WTC11 (cell line): ENCODE measurements around the gene PLCZ1.

ENCODE experiments used
- CTCF ChIP-seq: fragments of 200-600 bp; IDR thresholded peaks from 2 replicates; pipeline ENCODE4 v1.8.0; 2022; ENCODE audit warnings: antibody characterized with exemption
- ETV6 ChIP-seq: sonication (generic); formaldehyde crosslinking; IDR thresholded peaks from 2 replicates; pipeline ENCODE4 v1.8.1; 2022; ENCODE audit warnings: mild to moderate bottlenecking, missing genetic modification reagents
- FOXJ3 ChIP-seq: sonication (generic); formaldehyde crosslinking; IDR thresholded peaks from 2 replicates; pipeline ENCODE4 v1.9.0; 2021; ENCODE audit warnings: missing genetic modification reagents, mild to moderate bottlenecking, borderline replicate concordance
- IRF2 ChIP-seq: sonication (generic); formaldehyde crosslinking; IDR thresholded peaks from 2 replicates; pipeline ENCODE4 v1.8.0; 2022; ENCODE audit warnings: low read depth, missing genetic modification reagents, borderline replicate concordance
- MXD4 ChIP-seq: fragments of 250-450 bp; sonication (Bioruptor Pico); IDR thresholded peaks from 2 replicates; pipeline ENCODE4 v1.8.0; 2021; ENCODE audit warnings: mild to moderate bottlenecking, moderate library complexity, borderline replicate concordance
- RELA ChIP-seq: sonication (generic); formaldehyde crosslinking; IDR thresholded peaks from 2 replicates; pipeline ENCODE4 v1.8.1; 2022; ENCODE audit warnings: missing genetic modification reagents, mild to moderate bottlenecking, borderline replicate concordance
- USF1 ChIP-seq: sonication (generic); formaldehyde crosslinking; IDR thresholded peaks from 2 replicates; pipeline ENCODE4 v1.8.0; 2022; ENCODE audit warnings: mild to moderate bottlenecking, missing genetic modification reagents
- TF ChIP-seq, protein P1 (sequence below): sonication (generic); formaldehyde crosslinking; IDR thresholded peaks from 2 replicates; pipeline ENCODE4 v1.8.1; 2023; ENCODE audit warnings: mild to moderate bottlenecking, moderate library complexity, missing genetic modification reagents
- TF ChIP-seq, protein P2 (sequence below): sonication (generic); formaldehyde crosslinking; IDR thresholded peaks from 2 replicates; pipeline ENCODE4 v1.8.1; 2022; ENCODE audit warnings: low read depth, missing genetic modification reagents, borderline replicate concordance

GRCh38 chr12:18689771-18690170, 48.0 kb downstream of the PLCZ1 start:
- no peak for TF ChIP-seq CTCF
- TF ChIP-seq, protein P1, sequence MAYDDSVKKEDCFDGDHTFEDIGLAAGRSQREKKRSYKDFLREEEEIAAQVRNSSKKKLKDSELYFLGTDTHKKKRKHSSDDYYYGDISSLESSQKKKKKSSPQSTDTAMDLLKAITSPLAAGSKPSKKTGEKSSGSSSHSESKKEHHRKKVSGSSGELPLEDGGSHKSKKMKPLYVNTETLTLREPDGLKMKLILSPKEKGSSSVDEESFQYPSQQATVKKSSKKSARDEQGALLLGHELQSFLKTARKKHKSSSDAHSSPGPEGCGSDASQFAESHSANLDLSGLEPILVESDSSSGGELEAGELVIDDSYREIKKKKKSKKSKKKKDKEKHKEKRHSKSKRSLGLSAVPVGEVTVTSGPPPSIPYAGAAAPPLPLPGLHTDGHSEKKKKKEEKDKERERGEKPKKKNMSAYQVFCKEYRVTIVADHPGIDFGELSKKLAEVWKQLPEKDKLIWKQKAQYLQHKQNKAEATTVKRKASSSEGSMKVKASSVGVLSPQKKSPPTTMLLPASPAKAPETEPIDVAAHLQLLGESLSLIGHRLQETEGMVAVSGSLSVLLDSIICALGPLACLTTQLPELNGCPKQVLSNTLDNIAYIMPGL (CRISPR knock-in tag), result no peak
- TF ChIP-seq FOXJ3 (CRISPR knock-in tag), result no peak
- TF ChIP-seq RELA, result no peak
- TF ChIP-seq, protein P2, sequence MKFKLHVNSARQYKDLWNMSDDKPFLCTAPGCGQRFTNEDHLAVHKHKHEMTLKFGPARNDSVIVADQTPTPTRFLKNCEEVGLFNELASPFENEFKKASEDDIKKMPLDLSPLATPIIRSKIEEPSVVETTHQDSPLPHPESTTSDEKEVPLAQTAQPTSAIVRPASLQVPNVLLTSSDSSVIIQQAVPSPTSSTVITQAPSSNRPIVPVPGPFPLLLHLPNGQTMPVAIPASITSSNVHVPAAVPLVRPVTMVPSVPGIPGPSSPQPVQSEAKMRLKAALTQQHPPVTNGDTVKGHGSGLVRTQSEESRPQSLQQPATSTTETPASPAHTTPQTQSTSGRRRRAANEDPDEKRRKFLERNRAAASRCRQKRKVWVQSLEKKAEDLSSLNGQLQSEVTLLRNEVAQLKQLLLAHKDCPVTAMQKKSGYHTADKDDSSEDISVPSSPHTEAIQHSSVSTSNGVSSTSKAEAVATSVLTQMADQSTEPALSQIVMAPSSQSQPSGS (CRISPR knock-in tag), result no peak
- TF ChIP-seq IRF2 (CRISPR knock-in tag), result no peak
- no peak for TF ChIP-seq ETV6
- no peak for TF ChIP-seq MXD4
- no peak for TF ChIP-seq USF1 (CRISPR knock-in tag)
